ENCODE results near the gene USP47. TPM values are rescaled to one million over a fixed set of nuclear protein-coding genes. Genes with fewer than 3 reads are reported as not detected.
A peak's percentile ranks its signal among the peaks of the same experiment; 100 is the strongest.

Gene USP47
- total RNA-seq, 1 donor from 2014 or later = 45.1 TPM

GRCh38 chr11:11864803-11865202, 23.0 kb downstream of the USP47 start:
- no peak for DNase-seq (ENCODE audit: low spot score)
- Mint-ChIP-seq H3K4me1 (ENCODE audit: unreplicated experiment) (peaks cover 29% of the 10 kb centered on the region), H3K36me3 (ENCODE audit: low read depth, unreplicated experiment) (no peaks in the 10 kb centered on the region), H3K27me3 (ENCODE audit: unreplicated experiment) (no peaks in the 10 kb centered on the region), H3K9me3 (ENCODE audit: unreplicated experiment) (no peaks in the 10 kb centered on the region), H3K4me3 (ENCODE audit: unreplicated experiment) (no peak overlapping the region), H3K27ac (ENCODE audit: unreplicated experiment) (peak overlapping the region; percentile 45)
- no peak for TF ChIP-seq CTCF (IDR thresholded peaks at IDR 0.05; ENCODE audit: unreplicated experiment)

DNA sequence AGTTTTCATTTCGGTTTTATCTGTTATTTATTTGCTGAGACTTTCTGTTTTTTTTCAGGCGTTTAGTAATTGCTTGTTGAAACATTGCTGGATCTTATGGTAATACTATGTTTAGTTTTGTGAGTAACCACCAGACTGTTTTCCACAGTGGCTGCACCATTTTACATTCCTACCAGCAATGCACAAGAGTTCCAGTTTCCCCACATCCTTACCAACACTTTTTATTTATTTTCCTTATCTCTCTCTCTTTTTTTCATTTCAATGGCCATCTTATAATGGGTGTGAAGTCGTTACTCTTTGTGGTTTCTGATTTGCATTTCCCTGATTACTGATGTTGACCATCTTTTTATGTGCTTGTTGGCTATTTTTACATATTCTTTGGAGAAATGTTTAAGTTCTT, 23.7 kb downstream of the USP47 start:
- H3K4me1 Mint-ChIP-seq (ENCODE audit: unreplicated experiment) = peaks cover 33% of the 10 kb centered on the region
- peak overlapping the region; percentile 45 for H3K27ac Mint-ChIP-seq (ENCODE audit: unreplicated experiment)
- no peaks in the 10 kb centered on the region for H3K36me3 Mint-ChIP-seq (ENCODE audit: low read depth, unreplicated experiment)
- no peaks in the 10 kb centered on the region for H3K9me3 Mint-ChIP-seq (ENCODE audit: unreplicated experiment)
- H3K4me3 Mint-ChIP-seq (ENCODE audit: unreplicated experiment) = no peak overlapping the region
- TF ChIP-seq CTCF (IDR thresholded peaks at IDR 0.05; ENCODE audit: unreplicated experiment) = no peak
- no peak for DNase-seq (ENCODE audit: low spot score)
- H3K27me3 Mint-ChIP-seq (ENCODE audit: unreplicated experiment) = no peaks in the 10 kb centered on the region

GRCh38 chr11:11866203-11866602, 24.4 kb downstream of the USP47 start:
- Mint-ChIP-seq H3K27ac (ENCODE audit: unreplicated experiment) (peak overlapping the region; percentile 45), H3K4me1 (ENCODE audit: unreplicated experiment) (peaks cover 40% of the 10 kb centered on the region), H3K36me3 (ENCODE audit: low read depth, unreplicated experiment) (no peaks in the 10 kb centered on the region), H3K27me3 (ENCODE audit: unreplicated experiment) (no peaks in the 10 kb centered on the region), H3K4me3 (ENCODE audit: unreplicated experiment) (no peak overlapping the region), H3K9me3 (ENCODE audit: unreplicated experiment) (no peaks in the 10 kb centered on the region)
- DNase-seq (ENCODE audit: low spot score) = no peak
- no peak for TF ChIP-seq CTCF (IDR thresholded peaks at IDR 0.05; ENCODE audit: unreplicated experiment)

GRCh38 chr11:11867720-11868119, 25.9 kb downstream of the USP47 start:
- no peak for TF ChIP-seq CTCF (IDR thresholded peaks at IDR 0.05; ENCODE audit: unreplicated experiment)
- H3K36me3 Mint-ChIP-seq (ENCODE audit: low read depth, unreplicated experiment) = no peaks in the 10 kb centered on the region
- H3K27me3 Mint-ChIP-seq (ENCODE audit: unreplicated experiment) = no peaks in the 10 kb centered on the region
- H3K9me3 Mint-ChIP-seq (ENCODE audit: unreplicated experiment) = no peaks in the 10 kb centered on the region
- H3K27ac Mint-ChIP-seq (ENCODE audit: unreplicated experiment) = peak overlapping the region; percentile 32
- peaks cover 51% of the 10 kb centered on the region for H3K4me1 Mint-ChIP-seq (ENCODE audit: unreplicated experiment)
- H3K4me3 Mint-ChIP-seq (ENCODE audit: unreplicated experiment) = no peak overlapping the region
- DNase-seq (ENCODE audit: low spot score) = no peak

- Mint-ChIP-seq H3K36me3 (ENCODE audit: low read depth, unreplicated experiment) (no peaks in the 10 kb centered on the region), H3K4me1 (ENCODE audit: unreplicated experiment) (peaks cover 31% of the 10 kb centered on the region), H3K27ac (ENCODE audit: unreplicated experiment) (no peak overlapping the region), H3K9me3 (ENCODE audit: unreplicated experiment) (no peaks in the 10 kb centered on the region), H3K27me3 (ENCODE audit: unreplicated experiment) (no peaks in the 10 kb centered on the region), H3K4me3 (ENCODE audit: unreplicated experiment) (no peak overlapping the region)
- TF ChIP-seq CTCF (IDR thresholded peaks at IDR 0.05; ENCODE audit: unreplicated experiment) = no peak
- DNase-seq (ENCODE audit: low spot score) = no peak
These were observed 30.2 kb downstream of the USP47 start for GRCh38 chr11:11871991-11872401.
